ENCODE results near the gene CCDC15. TPM values are rescaled to one million over a fixed set of nuclear protein-coding genes. Genes with fewer than 3 reads are reported as not detected.
"Not testable (repeated sequence)": the region's sequence is repeated elsewhere in the genome, so short reads cannot be mapped to it uniquely, and the experiment has no call there.

Gene CCDC15
- polyA plus RNA-seq, 6 donors from 2014 or later, result 0.33 to 1.5 (median 0.72) TPM; not detected in 1

DNA sequence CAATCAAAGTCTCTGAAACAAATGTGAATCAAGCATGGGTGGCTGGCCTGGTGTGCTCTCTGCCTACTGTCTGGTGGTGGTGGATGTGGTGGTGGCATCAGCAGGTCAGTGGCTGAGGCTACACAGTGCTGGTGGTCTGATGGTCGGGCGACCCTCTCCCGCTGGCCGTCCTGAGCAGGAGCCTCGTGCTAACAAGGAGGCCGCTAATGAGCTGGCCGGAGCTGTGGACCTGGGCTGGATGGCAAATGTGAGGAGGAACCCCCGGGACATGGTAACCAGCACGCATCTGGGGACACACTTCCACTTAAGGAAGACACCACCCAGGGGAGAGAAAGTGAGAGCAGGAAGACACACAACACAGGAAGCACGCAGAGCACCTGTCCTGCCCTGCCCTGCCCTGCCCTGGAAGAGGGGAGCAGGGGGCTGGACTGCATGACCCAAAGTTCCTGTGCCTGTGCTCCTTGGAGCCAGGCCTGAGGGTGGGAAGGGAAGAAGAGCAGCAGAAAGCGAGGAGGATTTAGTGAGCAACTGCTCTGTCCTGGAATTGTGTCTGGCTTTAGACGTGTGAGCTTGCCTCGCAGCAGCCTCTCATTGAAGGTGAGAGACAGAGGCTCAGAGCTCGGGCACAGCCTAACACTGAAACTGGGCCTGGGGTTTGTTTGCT, 132.8 kb downstream of the CCDC15 start:
- peaks cover 0 to 9% of the 10 kb centered on the region in 2 donors for H3K36me3 Mint-ChIP-seq
- H3K4me1 Mint-ChIP-seq, result peaks cover 0 to 10% (median 6%) of the 10 kb centered on the region in 3 donors
- no peaks in the 10 kb centered on the region for H3K9me3 Mint-ChIP-seq
- no peak for DNase-seq
- H3K27me3 Mint-ChIP-seq, result no peaks in the 10 kb centered on the region
- H3K4me3 Mint-ChIP-seq, result no peak overlapping the region
- ATAC-seq (ENCODE audit: low read depth in 2 of 2), result no peak
- H3K27ac Mint-ChIP-seq, result peak overlapping the region in 1 of 6 donors; percentile 32

DNA sequence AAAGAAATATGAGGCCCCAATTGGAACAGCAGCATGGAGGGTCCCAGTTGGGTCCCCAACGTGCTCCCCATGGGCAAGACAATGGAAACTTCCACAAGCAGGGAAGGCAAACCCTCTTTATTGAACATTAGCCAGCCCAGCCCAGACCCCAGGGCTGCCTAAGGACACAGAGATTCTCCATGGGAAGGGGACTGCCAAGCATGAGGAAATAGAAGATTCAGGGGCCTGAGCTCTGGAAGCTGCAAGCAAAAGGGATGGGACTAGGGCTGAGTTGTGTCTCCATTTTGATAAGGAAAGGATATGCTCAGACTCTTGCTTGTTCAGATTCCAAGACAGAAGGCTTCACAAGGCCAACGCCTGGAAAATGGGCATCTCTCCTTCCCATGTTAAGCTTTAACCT, 134.1 kb downstream of the CCDC15 start:
- Mint-ChIP-seq H3K4me1 (peaks cover 0 to 10% (median 6%) of the 10 kb centered on the region in 3 donors), H3K36me3 (peaks cover 0 to 9% of the 10 kb centered on the region in 2 donors), H3K4me3 (no peak overlapping the region), H3K9me3 (no peaks in the 10 kb centered on the region), H3K27me3 (no peaks in the 10 kb centered on the region), H3K27ac (peak overlapping the region in 1 of 6 donors; percentile 72)
- DNase-seq (no peak), ATAC-seq (ENCODE audit: low read depth in 2 of 2) (no peak)

DNA sequence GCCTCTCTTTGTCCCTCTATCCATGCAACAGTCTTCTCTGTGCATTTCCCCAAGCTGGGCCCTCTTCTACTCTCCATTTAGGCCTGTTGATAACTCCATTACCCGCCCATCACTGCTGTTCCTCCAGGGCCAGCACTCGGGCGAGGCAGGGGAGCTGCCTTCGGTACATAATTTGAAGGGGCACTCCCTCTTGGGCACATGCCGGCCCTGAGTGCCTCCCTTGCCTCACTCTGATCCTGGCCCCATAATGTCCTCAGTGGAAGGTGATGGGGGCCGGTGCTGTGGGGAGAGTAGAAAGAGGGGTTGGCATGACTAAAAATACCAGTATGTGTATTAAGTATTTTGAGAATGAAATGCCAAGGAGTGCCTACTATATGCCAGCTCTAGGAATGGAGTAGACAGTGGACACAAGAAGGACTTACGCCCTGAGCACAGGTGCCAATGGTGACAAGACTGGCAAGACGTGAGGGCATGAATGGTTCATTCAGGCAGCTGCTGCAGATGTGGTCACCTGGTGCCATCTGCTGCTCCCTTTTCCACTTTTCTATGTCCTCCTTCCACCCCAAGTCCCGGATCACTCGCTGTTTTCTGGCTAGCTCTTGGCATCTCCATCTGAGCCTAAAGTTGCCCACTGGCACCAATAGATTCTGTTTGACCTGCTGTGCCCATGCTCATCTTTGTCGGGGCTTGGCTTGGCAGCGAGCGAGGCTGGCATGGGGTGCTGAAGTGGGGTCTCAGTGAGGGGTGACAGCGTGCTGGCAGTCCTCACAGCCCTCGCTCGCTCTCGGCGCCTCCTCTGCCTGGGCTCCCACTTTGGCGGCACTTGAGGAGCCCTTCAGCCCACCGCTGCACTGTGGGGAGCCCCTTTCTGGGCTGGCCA, 134.8 kb downstream of the CCDC15 start:
- Mint-ChIP-seq H3K27ac (peak overlapping the region in 1 of 6 donors; percentile 69), H3K36me3 (peaks cover 0 to 9% of the 10 kb centered on the region in 2 donors), H3K27me3 (no peaks in the 10 kb centered on the region), H3K9me3 (no peaks in the 10 kb centered on the region), H3K4me3 (no peak overlapping the region), H3K4me1 (peaks cover 0 to 10% (median 6%) of the 10 kb centered on the region in 3 donors)
- DNase-seq, result no peak
- ATAC-seq (ENCODE audit: low read depth in 2 of 2), result no peak

DNA sequence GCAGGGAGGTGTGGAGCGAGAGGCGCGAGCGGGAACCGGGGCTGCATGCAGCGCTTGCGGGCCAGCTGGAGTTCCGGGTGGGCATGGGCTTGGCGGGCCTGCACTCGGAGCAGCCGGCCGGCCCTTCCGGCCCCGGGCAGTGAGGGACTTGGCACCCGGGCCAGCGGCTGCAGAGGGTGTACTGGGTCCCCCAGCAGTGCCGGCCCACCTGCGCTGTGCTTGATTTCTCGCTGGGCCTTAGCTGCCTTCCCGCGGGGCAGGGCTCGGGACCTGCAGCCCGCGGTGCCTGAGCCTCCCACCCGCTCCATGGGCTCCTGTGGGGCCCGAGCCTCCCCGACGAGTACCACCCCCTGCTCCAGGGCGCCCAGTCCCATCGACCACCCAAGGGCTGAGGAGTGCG, 135.5 kb downstream of the CCDC15 start:
- H3K27me3 Mint-ChIP-seq; DNase-seq; H3K9me3 Mint-ChIP-seq; ATAC-seq (ENCODE audit: low read depth in 2 of 2); H3K36me3 Mint-ChIP-seq; H3K4me1 Mint-ChIP-seq; H3K4me3 Mint-ChIP-seq: not testable (repeated sequence)
- H3K27ac Mint-ChIP-seq, result peak overlapping the region in 1 of 6 donors; percentile 69

DNA sequence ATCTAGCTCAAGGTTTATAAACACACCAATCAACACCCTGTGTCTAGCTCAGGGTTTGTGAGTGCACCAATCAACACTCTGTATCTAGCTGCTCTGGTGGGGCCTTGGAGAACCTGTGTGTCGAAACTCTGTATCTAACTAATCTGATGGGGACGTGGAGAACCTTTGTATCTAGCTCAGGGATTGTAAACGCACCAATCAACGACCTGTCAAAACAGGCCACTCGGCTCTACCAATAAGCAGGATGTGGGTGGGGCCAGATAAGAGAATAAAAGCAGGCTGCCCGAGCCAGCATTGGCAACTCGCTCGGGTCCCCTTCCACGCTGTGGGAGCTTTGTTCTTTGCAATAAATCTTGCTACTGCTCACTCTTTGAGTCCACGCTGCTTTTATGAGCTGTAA, 136.1 kb downstream of the CCDC15 start:
- not testable (repeated sequence) for H3K9me3 Mint-ChIP-seq; H3K36me3 Mint-ChIP-seq; DNase-seq; H3K27me3 Mint-ChIP-seq; H3K4me1 Mint-ChIP-seq; H3K4me3 Mint-ChIP-seq; ATAC-seq (ENCODE audit: low read depth in 2 of 2); H3K27ac Mint-ChIP-seq

DNA sequence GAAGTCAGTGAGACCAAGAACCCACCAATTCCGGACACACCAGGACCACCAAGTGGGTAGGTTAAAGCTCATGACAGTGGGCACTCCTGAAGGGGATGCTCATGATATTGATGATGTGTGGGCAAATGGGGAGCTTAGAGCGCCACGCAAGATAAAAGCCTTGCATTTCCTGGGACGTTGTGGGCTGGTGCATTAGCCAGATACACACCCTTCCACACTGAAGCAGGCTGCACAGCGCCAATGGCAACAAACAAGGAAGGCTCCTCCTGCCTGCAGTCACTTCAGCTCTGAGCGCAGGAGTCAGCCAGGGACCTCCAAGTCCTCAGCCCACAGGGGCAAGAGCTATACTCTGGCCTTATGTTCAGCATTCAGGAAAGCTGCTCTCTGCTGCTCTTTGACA, 136.8 kb downstream of the CCDC15 start:
- DNase-seq, result no peak
- no peaks in the 10 kb centered on the region for H3K9me3 Mint-ChIP-seq

More for the DNA sequence above, 136.8 kb downstream of the CCDC15 start:
- peak overlapping the region in 1 of 6 donors; percentile 44 for H3K27ac Mint-ChIP-seq
- peaks cover 0 to 4% of the 10 kb centered on the region in 2 donors for H3K36me3 Mint-ChIP-seq
- H3K4me3 Mint-ChIP-seq, result no peak overlapping the region
- H3K27me3 Mint-ChIP-seq, result no peaks in the 10 kb centered on the region
- ATAC-seq (ENCODE audit: low read depth in 2 of 2), result no peak
- H3K4me1 Mint-ChIP-seq, result peaks cover 0 to 6% (median 3%) of the 10 kb centered on the region in 3 donors

Other genes starting within 250 kb of the CCDC15 start
- gene NRGN, start 214.3 kb upstream of the CCDC15 start, polyA plus RNA-seq (ENCODE audit: low read depth in 6 of 6), result 1 to 10 TPM; 1.3 to 8.3 (median 6.0) TPM
- gene VSIG2, start 201.9 kb upstream of the CCDC15 start, polyA plus RNA-seq (ENCODE audit: low read depth in 6 of 6), result under 1 TPM in 1 of 6 donors, not detected in 5; 0.29 TPM
- gene ESAM, start 191.9 kb upstream of the CCDC15 start, polyA plus RNA-seq (ENCODE audit: low read depth in 6 of 6), result 10 to 100 TPM; 13.6 to 25.3 (median 19.1) TPM
- gene MSANTD2, start 153.8 kb upstream of the CCDC15 start, polyA plus RNA-seq (ENCODE audit: low read depth in 6 of 6), result 1 to 10 TPM in 5 of 6 donors, not detected in 1; 2.5 to 8.1 (median 3.4) TPM
- gene ROBO3, start 88.8 kb upstream of the CCDC15 start, polyA plus RNA-seq (ENCODE audit: low read depth in 6 of 6), result 1 to 10 TPM in 1 of 6 donors, under 1 TPM in 3, not detected in 2; 0.21 to 2.0 (median 0.69) TPM
- gene ROBO4, start 56.3 kb upstream of the CCDC15 start, polyA plus RNA-seq (ENCODE audit: low read depth in 6 of 6), result not detected
- gene HEPN1, start 35.0 kb upstream of the CCDC15 start, polyA plus RNA-seq (ENCODE audit: low read depth in 6 of 6), result not detected
- gene HEPACAM, start 18.2 kb upstream of the CCDC15 start, polyA plus RNA-seq (ENCODE audit: low read depth in 6 of 6), result not detected
- 1 to 10 TPM in 4 of 6 donors, under 1 TPM in 2; 0.48 to 2.4 (median 1.8) TPM for gene SLC37A2, start 109.1 kb downstream of the CCDC15 start, polyA plus RNA-seq (ENCODE audit: low read depth in 6 of 6)
- 10 to 100 TPM; 30.4 to 53.0 (median 36.7) TPM for gene TMEM218, start 157.4 kb downstream of the CCDC15 start, polyA plus RNA-seq (ENCODE audit: low read depth in 6 of 6)
- not detected for gene PKNOX2, start 210.5 kb downstream of the CCDC15 start, polyA plus RNA-seq (ENCODE audit: low read depth in 6 of 6)

Data from naive B cell (primary cell).